DMS53 (cell line): ENCODE measurements around the gene CPEB3.
"Not testable (repeated sequence)": the region's sequence is repeated elsewhere in the genome, so short reads cannot be mapped to it uniquely, and the experiment has no call there.

ENCODE experiments used
- DNase-seq: peaks from one replicate; lab custom pipeline; 2025; lab: John Stamatoyannopoulos, UW

CPEB3 gene

DNA sequence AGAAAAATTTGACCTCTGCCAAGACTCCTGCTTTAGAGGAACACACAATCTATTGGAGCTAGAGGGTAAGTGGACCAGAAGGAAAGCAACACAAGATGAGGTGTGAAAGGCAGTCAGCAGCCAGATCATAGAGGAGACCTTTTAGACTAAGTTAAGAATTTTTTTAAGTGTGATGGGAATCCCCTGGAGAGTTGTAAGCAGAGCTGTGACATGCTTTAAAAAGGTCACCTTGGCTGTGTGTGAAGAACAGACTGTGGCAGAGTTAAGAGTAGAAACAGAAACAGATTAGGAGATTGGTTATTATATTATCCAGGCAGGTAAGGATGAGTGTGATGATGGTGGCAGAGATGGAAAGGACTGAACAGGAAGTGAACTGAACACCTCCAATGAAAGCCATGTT lies 23.5 kb downstream of the CPEB3 start:
- DNase-seq, result no peak

DNA sequence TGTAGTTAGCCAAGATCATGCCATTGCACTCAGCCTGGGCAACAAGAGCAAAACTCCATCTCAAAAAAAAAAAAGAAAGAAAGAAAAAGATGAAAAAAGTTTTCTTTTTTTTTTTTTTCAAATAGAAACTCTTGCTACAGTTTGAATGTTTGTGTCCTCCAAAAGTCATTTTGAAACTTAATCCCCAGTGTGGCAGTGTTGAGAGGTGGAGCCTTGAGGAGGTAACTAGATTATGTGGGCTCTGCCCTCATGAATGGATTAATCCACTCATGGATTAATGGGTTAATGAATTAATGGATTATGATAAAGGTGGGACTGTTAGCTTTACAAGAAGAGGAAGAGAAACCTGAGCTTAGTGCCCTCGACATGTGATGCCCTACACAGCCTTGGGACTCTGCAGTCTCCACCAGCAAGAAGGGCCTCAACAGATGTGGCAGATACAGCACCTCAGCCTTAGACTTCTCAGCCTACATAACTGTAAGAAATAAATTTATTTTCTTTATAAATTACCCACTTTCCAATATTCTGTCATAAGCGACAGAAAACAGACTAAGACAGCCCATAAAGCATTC lies 25.1 kb downstream of the CPEB3 start:
- no peak for DNase-seq

DNA sequence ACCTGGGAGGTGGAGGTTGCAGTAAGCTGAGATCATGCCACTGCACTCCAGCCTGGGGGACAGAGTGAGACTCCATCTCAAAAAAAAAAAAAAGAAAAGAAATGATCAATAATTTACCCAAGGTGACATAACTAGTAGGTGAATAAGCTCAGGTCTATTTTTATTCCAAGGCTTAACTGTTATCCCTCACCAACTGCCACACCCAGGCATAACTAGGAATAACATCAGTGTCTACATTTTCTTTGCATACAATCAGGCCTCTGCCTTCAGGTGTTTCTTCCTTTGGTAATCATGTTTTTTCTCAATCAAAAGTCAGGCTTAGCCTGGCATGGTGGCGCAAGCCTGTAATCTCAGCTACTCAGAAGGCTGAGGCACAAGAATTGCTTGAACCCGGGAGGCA lies 26.6 kb downstream of the CPEB3 start:
- DNase-seq, result no peak

DNA sequence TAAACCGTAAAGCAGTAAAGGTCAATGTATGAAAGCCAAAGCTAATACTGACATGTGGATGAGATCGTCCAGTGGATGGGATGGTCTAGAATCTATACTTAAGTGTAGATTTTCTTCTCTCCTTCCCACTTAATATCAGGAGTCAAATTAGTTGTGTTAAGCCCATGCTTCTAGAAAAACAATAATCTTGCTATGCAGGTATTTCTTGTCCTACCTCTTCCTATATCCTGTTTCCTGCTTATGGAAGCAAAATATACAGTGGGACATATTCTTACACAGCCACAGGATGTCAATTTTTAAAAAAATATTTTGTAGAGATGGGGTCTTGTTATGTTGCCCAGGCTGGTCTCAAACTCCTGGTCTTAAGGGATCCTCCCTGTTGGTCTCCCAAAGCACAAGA lies 27.5 kb downstream of the CPEB3 start:
- no peak for DNase-seq

DNA sequence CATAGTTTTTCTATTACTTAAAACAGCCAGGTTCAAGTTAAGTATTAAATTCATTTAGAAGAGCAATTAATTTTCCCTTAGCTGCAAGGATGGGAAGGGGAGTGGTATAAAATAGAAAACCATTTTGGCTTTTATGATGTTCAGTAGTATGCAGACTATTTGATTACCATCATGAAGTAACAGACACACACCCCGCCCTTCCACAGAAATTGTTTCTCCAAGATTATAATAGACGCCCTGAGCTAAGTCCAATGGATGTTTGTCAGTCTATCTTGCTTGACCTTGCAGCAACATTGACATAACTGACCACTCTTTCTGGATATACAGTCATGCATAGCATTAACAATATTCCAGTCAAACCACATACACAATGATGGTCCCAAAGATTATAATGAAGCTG lies 42.3 kb downstream of the CPEB3 start:
- DNase-seq, result no peak

DNA sequence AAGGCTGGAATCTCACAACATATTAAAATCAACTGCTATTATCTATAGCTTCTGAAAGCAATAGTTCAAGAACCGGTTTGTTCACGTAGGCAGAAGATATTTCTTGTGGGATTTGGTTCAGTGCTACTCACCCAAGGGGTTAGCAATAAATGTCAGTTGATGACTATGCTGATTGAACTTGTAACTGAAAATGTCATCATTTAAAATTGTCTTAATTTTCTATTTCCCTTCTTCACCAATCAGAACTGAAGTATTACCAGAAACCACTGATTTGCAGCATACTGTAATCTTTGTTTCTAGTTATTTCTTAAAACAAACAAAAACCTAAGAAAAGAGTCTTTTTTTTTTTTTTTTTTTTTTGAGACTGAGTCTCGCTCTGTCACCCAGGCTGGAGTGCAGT lies 46.1 kb downstream of the CPEB3 start:
- no peak for DNase-seq

DNA sequence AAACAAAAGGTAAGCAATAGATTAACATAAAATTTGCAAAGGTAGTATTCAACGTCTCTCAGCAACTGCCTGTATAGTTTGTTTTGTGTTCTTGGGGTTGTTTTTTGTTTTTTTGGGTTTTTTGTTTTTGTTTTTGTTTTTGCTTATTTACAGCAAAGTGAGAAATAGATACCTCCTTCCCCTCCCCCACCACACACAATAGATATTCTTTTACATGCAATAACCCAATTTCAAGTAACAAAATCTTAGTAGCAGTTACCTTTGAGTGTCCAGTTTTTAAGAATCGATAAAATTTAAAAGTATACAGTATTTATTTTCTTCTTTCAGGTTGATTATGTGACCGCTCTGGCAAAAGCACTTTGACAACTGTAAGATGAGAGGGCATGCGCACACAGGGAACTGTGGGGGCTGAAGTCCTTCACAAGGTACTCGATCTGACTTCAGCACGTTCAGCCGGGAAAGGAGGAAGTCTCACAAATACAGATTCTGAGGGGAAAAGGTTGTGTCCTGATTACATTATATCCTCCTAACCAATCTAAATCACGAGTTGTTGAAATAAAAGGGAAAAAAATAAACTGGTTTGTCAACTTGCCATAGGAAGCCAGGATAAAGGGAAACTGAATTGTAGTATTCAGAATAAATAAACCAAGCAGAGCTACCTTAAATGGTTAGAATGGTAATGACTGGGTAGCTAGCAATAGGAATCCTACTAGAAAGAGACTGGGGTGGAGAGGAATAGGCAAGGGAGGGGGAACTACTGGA lies 47.8 kb downstream of the CPEB3 start:
- peak; percentile 93 for DNase-seq

DNA sequence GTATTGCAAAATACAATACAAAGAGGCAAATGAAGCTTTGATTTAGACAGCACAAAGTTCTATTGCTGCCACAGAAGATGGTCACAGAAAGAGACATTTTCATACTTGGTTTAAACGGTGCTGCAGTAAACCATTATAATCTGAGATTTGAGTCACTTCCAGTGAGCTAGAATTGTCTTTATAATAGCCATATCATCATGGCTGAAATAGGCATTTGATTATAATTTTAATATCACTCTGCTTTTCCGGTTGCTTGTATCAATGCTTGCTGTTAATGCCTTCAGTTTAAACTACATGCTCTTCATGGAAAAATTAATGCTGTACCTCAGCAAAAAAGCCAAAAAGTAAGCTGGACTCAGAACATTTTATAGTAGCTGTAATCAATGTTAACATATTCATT lies 48.5 kb downstream of the CPEB3 start:
- no peak for DNase-seq

DNA sequence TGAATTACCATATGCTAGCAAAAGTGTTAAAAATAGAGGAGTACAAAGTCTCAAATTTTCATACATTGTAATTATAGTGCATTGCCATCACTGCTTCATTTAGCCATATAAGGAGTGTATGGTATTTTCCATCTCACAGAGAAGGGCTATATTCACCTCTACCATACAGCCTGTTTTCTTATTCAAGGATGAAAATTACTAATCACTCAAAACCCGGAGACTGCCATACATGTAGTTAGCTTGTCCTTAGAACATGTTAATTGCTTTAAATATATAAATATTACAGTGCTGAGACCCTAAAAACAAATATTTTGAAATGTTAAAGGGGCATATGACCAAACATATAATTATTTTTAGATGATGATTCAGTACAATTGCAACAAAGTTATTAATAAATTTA lies 49.4 kb downstream of the CPEB3 start:
- DNase-seq, result peak; percentile 24

DNA sequence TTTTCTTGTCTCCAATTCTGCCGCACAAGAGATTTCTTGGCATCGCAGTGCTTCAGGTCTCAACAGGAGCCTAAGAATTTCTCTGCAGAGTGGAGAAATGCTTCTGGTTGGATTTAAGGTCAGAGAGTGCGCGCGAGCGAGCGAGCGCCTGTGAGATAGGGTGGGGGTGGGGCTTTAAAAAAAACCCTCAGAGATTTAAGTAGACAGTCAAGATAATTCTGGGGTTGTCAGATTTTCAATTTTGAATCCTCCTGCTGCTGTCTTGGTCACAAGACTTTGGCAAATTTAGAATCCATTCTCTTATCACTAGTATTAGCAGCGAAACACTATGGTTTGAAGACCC lies 49.7 kb downstream of the CPEB3 start:
- peak; percentile 60 for DNase-seq

DNA sequence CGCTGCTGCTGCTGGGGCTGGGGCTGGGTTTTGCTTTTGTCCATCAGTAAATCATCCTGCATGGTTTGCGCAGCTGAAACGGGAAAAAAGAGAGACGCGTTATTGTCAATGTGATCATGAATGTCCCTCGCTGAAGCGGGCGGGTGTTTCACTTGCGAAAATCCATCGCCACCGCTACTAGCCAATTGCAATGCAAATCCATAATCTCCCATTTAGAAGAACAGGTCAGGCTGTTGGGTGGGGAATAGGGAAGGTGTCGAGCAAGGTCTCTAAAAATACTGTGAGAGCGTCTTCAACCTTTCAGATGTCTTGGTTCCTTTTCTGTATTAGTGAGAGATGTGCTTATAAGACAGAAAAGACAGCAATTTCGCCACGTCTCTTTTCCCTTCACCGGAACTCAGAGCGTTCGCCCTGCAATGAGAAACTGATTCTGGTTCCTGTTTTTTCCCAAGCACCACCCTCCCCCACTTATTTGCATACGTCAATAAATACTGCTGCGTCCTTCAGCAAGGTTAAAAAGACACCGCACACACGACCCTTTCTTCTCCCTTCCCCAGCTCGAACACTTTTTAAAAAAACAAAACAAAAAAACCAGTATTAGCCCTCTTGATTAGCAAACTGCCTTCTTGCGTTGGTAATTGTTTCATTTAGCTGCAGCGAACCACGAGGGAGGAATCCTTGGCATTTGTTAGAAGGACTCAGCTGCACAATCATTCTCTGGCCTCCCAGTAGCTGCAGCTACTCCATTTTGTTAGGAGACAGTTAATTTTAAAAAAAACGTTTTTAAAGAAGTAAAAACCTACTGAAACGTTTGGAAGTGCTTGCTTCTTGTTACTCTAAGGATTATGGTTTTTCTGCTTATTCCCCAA lies 50.4 kb downstream of the CPEB3 start:
- DNase-seq, result peak; percentile 87

DNA sequence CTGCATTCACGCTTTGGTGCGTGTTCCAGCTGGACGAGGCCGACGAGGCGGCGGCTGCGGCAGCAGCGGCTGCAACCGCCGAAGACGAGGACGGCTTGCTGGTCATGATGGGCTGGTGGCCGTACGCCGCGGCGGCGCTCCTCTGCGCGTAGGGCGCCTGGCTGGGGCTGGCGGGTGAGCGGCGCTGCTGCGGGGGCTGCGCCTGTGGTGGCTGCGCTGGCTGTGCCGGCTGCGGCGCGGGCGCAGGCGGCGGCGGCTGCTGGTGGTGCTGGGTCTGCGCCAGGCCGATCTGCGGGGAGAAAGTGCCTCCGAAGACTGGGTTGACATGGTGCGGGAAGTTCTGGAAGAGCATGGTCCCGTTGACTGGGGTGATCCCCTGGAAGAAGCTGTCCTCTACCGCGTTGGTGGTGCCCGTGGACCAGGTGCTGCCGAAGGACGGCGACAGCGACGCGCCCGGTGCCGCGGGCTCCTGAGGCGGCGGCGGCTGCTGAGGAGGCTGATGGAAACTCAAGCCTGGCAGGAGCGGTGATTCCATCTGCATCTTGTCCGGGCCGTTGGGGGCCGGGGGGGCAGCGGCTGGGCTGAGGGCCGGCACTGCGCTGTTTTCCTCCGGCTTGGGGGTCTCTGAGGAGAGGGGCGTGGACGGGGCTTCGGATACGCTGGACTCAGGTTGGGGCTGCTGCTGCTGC lies 51.1 kb downstream of the CPEB3 start:
- peak; percentile 32 for DNase-seq

DNA sequence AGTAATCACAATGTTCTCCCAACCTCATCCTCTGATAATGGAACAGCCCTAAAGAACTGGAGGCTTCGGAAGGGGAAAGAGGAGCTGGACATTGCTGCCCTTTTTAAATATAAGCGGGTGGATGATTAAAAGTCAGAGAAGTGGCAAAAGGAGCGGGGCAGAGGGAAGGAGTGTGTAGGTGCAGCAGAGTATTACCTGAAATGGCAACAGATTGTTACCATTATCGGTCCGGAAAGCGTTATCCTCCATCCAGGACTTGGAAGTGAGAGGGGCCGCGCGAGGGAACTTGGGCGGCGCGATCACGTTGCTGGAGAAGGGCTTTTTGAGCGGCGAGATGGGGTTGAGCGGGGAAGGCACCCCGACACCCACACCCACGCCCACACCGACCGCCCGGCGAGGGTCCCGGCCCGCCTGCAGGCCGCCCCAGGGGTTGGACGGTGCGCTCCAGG lies 51.7 kb downstream of the CPEB3 start:
- DNase-seq, result no peak

DNA sequence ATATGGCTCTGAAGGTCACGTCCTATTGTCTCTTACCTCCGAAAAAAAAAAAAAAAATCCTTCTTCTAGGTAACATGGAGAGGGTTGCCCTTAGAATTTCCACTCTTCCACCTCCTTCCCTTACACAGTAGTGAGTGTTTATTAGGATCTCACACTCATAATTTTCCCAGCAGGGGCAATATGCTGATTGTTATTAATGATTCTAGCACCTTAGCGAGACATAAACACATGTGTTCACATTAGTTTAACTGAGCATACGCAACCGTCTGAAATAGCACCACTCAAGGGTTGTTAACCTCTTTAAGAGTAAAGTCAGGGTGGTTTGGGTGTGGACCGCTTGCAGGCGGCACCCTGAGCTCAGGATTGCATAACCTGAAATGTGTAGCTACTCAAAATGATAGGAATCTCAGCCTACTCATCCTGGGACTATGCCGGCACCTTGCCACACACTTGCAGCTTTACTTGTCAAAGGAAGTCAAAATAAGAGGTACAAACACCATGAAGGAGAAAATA lies 52.2 kb downstream of the CPEB3 start:
- DNase-seq, result no peak

DNA sequence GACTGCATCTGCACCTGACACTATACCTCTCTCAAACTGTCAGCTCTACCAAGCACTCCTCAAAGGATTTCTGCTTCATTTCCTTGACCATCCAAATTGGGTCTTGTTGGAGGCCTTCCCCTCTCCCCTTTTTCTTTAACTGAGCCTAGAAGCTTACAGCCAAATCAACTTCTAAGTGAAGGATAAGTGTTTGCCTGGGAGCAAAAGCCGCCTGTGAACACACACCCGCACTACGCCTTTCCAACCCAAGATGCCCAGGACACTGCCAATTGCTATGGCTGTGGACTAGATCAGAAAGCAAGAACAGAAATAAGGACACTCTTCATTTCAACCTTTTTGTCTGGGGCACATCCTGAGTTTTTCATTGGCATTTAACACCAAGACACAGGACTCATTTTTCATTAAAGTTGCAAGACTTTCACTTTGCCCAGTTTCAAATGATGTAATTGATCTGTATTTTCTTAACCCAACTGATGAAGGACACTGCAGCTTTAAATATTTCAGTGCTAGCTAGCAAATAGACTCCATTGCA lies 52.8 kb downstream of the CPEB3 start:
- DNase-seq, result no peak

DNA sequence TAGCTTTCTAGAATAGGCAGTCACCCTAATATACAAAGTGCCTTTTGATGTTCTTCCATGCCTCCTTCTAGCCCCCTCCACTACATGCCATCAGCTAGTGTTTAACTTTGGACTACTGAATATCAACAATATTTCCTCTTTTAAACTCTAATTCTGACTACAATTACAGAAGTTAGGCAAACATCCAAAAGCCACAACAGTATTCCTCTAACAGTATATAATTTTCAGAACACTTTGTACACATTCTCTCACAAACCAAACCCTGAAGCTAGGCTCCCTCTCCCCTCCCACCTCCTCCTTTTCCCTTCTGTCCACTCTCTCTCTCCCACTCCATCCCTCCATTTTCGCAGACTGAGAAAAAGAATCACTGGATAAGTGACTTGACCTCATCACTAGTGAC lies 59.7 kb downstream of the CPEB3 start:
- DNase-seq, result no peak

DNA sequence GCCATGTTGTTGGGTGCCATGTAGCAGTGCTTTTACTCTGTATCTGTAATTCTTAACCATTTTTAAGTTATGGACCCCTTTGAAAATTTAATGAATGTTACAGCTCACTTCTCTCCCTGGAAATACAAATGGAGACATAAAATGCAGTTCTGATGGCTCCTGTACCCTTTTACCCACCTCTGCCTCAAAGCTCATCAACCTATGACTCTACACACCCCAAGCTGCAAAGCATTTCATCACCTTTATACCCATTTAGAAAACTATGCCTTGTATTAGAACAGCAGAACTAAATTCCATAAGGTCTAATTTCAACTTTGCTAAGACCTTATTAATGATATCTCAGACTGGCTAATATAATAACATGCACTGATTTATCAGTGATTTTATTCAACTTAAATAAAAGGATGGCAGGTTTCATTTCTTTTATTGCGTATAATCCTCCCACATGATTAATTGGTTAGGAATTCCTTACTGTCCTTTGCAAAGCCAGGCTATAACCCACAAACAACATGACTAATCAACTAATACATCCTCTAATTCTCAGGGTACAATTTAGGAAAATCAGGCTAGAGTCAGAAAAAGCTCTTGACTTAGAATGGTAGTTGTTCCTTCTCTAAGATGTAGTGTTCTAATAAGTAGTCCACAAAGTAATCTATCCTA lies 68.1 kb downstream of the CPEB3 start:
- no peak for DNase-seq

DNA sequence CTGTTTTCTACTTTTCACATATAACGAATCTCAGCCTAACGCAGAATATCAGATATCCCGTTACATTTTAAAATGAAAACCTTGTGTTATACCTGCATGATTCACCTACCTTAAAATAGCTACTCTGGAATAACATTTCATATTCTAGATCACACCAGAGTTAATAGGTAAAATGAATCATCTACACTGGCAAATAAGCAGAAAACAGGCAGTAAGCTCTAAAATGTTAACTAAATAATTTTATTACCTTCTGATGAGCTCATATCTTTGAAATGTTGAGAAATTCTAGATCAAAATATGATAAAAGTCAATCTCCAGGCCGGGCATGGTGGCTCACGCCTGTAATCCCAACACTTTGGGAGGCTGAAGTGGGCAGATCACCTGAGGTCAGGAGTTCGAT lies 71.3 kb downstream of the CPEB3 start:
- no peak for DNase-seq

DNA sequence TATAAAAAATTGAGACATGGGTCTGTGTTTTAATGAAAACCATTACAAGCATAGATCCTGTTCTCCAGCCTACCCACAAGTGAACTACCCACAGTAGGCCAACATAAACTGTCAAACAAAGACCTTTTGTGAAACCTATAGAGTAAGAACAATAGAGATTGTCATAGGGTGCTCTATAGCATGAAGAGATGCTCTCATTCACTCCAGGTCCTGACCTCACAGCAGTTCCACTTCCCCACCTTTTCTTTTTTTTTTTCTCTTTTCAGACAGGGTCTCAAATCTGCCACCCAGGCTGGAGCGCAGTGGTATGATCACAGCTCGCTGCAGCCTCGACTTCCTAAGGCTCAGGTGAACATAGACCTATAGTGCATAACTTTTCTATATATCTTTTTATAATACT lies 72.3 kb downstream of the CPEB3 start:
- no peak for DNase-seq

DNA sequence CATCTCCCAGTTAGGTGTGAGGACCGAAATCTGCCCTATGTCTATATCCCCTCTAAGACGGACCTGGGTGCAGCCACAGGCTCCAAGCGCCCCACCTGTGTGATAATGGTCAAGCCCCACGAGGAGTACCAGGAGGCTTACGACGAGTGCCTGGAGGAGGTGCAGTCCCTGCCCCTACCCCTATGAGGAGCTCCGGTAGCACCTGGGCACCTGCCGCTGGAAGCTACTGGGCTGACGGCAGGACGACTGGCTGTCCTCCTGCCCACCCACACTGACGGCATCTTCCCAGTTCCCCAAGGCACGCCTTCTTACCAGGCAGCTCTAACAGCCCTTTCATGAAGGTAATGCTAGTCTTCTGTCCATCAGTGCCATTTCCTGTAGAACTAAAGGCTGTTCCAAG lies 74.3 kb downstream of the CPEB3 start:
- peak; percentile 29 for DNase-seq

DNA sequence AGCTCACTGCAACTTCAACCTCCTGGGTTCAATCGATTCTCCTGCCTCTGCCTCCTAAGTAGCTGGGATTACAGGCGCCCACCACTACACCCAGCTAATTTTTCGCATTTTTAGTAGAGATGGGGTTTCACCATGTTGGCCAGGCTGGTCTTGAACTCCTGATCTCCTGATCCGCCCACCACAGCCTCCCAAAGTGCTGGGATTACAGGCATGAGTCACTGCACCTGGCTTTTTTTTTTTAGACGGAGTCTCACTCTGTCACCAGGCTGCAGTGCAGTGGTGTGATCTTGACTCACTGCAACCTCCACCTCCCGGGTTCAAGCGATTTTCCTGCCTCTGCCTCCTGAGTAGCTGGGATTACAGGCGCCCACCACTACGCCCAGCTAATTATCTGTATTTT lies 75.7 kb downstream of the CPEB3 start:
- not testable (repeated sequence) for DNase-seq

DNA sequence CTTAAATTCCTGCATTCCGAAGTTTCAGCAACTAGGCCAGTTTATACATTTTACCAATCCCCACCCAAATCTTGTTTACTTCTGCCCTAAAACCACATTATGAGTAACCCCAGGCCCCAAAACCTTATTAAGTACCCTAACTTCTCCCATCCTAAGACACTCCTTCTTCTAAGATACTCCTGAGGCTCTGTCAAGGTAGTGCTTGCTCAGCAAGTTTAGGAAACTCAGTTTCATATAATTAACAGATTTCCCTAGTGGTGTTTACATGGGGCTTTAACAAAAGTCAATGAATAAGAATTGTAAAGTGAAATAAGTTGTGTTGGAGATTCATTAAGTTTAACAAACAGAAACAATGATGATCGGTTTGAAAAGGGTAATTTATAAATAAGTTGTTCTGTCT lies 77.8 kb downstream of the CPEB3 start:
- DNase-seq, result no peak
